PC-9 (cell line): ENCODE data around the gene PDE4D. TPM values are rescaled to one million over a fixed set of nuclear protein-coding genes. Genes with fewer than 3 reads are reported as not detected.

Source experiments
- BruUV-seq: library from RNA; stranded (reverse); fragments of 400-500 nt; replicated peaks from 2 replicates; lab custom pipeline; 2021; lab: Mats Ljungman, UMichigan
- CTCF ChIA-PET: fragments of 300-600 bp; sonication (Branson Sonifier 250); formaldehyde crosslinking; loops from one replicate; lab custom pipeline; 2022; ENCODE audit warnings: antibody characterized with exemption; lab: Charles Lee
- POLR2A ChIA-PET: fragments of 300-600 bp; sonication (Branson Sonifier 250); formaldehyde crosslinking; loops from one replicate; lab custom pipeline; 2022; ENCODE audit warnings: antibody characterized with exemption; ENCODE audit not compliant: unreplicated experiment; lab: Charles Lee
- DNase-seq, 2 experiments: peaks; one replicate each; pipeline versions ENCODE4 v3.0.0 to v3.0.0-alpha.2; 2015 to 2022; ENCODE audit warnings: mixed read lengths in 1 of 2
- H2AFZ ChIP-seq: fragments of 200-600 bp; sonication (generic); 2 replicates; pipeline ENCODE4 v1.8.1; 2017; ENCODE audit warnings: antibody characterized with exemption
- H3F3A ChIP-seq: fragments of 200-600 bp; sonication (generic); 2 replicates; pipeline ENCODE4 v1.8.1; 2017; ENCODE audit warnings: antibody characterized with exemption, mild to moderate bottlenecking, low read depth; ENCODE audit not compliant: insufficient read depth
- H3K27ac ChIP-seq: fragments of 200-600 bp; sonication (generic); 2 replicates; pipeline ENCODE4 v1.6.1; 2016; ENCODE audit warnings: mixed run types
- H3K27me3 ChIP-seq: fragments of 200-600 bp; sonication (generic); 2 replicates; pipeline ENCODE4 v1.6.1; 2016; ENCODE audit warnings: low read depth, mixed run types; ENCODE audit not compliant: insufficient read depth
- H3K36me3 ChIP-seq: fragments of 200-600 bp; sonication (generic); 2 replicates; pipeline ENCODE4 v1.6.1; 2016; ENCODE audit warnings: low read depth, mixed run types
- H3K4me1 ChIP-seq: fragments of 200-600 bp; sonication (generic); replicated peaks from 2 replicates; pipeline ENCODE4 v1.6.1; 2016; ENCODE audit warnings: mixed run types; ENCODE audit not compliant: insufficient read depth
- H3K4me2 ChIP-seq: fragments of 200-600 bp; sonication (generic); 2 replicates; pipeline ENCODE4 v1.6.1; 2017; ENCODE audit warnings: mixed run types
- H3K4me3 ChIP-seq: fragments of 200-600 bp; sonication (generic); 2 replicates; pipeline ENCODE4 v1.6.1; 2016; ENCODE audit warnings: mixed run types
- H3K79me2 ChIP-seq: fragments of 200-600 bp; sonication (generic); 2 replicates; pipeline ENCODE4 v1.6.1; 2017; ENCODE audit warnings: low read depth, mixed run types
- H3K9me2 ChIP-seq: fragments of 200-600 bp; sonication (generic); 2 replicates; pipeline ENCODE4 v1.8.1; 2017; ENCODE audit warnings: mild to moderate bottlenecking; ENCODE audit not compliant: insufficient read depth
- H3K9me3 ChIP-seq: fragments of 200-600 bp; sonication (generic); 2 replicates; pipeline ENCODE4 v1.8.1; 2016; ENCODE audit warnings: low read depth; ENCODE audit not compliant: insufficient read depth
- H4K20me1 ChIP-seq: fragments of 200-600 bp; sonication (generic); 2 replicates; pipeline ENCODE4 v1.8.1; 2017; ENCODE audit not compliant: insufficient read depth
- CTCF ChIP-seq: fragments of 200-600 bp; sonication (generic); conservative IDR thresholded peaks from 2 replicates; pipeline ENCODE4 v1.6.1; 2017; ENCODE audit warnings: mixed run types, antibody characterized with exemption, mild to moderate bottlenecking, moderate library complexity
- EZH2 ChIP-seq: fragments of 200-600 bp; sonication (generic); IDR thresholded peaks from 2 replicates; pipeline ENCODE4 v1.8.0; 2017; ENCODE audit warnings: antibody characterized with exemption, low read depth
- intact Hi-C: fragments of 100-400 bp; cut with micrococcal nuclease; formaldehyde crosslinking; loops from one replicate; pipeline ENCODE4 v1.10.0; 2022; ENCODE audit not compliant: unreplicated experiment
- total RNA-seq: library from RNA; stranded (reverse); gene quantifications from 2 replicates; pipeline ENCODE4 v1.2.3, GENCODE V29; 2021

The PDE4D gene
- total RNA-seq, 1 experiment from 2014 or later = 9.8 TPM

GRCh38 chr5:59320420-59320819, 573.1 kb downstream of the PDE4D start:
- POLR2A ChIA-PET = no interaction called here
- DNase-seq = no peak
- no peaks in the 10 kb centered on the region for H3F3A ChIP-seq
- H3K9me3 ChIP-seq = no peaks in the 10 kb centered on the region
- CTCF ChIA-PET = no interaction called here
- no peak overlapping the region for H3K27ac ChIP-seq
- TF ChIP-seq EZH2 (no peak), CTCF (no peak)
- H2AFZ ChIP-seq = no peak overlapping the region
- H3K4me2 ChIP-seq = no peak overlapping the region
- no TSS peak for BruUV-seq
- no peaks in the 10 kb centered on the region for H3K36me3 ChIP-seq
- no peaks in the 10 kb centered on the region for H4K20me1 ChIP-seq
- H3K4me1 ChIP-seq = peaks cover 12% of the 10 kb centered on the region
- H3K27me3 ChIP-seq = no peaks in the 10 kb centered on the region
- no peaks in the 10 kb centered on the region for H3K79me2 ChIP-seq
- H3K4me3 ChIP-seq = no peak overlapping the region
- H3K9me2 ChIP-seq = no peaks in the 10 kb centered on the region
- intact Hi-C loops = no loop called here

- Histone ChIP-seq H3K79me2 (no peaks in the 10 kb centered on the region), H2AFZ (no peak overlapping the region), H3K4me3 (no peak overlapping the region), H3K4me2 (no peak overlapping the region), H3K9me3 (no peaks in the 10 kb centered on the region), H3K27me3 (no peaks in the 10 kb centered on the region), H3K9me2 (no peaks in the 10 kb centered on the region), H3K27ac (no peak overlapping the region), H4K20me1 (no peaks in the 10 kb centered on the region), H3F3A (no peaks in the 10 kb centered on the region), H3K4me1 (peaks cover 12% of the 10 kb centered on the region), H3K36me3 (no peaks in the 10 kb centered on the region)
- intact Hi-C loops = no loop called here
- no peak for TF ChIP-seq CTCF
- no peak for TF ChIP-seq EZH2
- CTCF ChIA-PET = no interaction called here
- no TSS peak for BruUV-seq
- DNase-seq = no peak
- POLR2A ChIA-PET = no interaction called here
Observed at GRCh38 chr5:59319250-59319649, 574.3 kb downstream of the PDE4D start.

GRCh38 chr5:59317774-59318205, 575.7 kb downstream of the PDE4D start:
- no peak for DNase-seq
- no peak overlapping the region for H2AFZ ChIP-seq
- TF ChIP-seq EZH2 (no peak), CTCF (no peak)
- H3K4me1 ChIP-seq = peaks cover 12% of the 10 kb centered on the region
- no peaks in the 10 kb centered on the region for H3K36me3 ChIP-seq
- intact Hi-C loops = no loop called here
- no peak overlapping the region for H3K4me3 ChIP-seq
- no peak overlapping the region for H3K27ac ChIP-seq
- H3K4me2 ChIP-seq = peak overlapping the region; percentile 45
- ChIA-PET POLR2A (no interaction called here), CTCF (no interaction called here)
- no TSS peak for BruUV-seq
- H4K20me1 ChIP-seq = no peaks in the 10 kb centered on the region
- no peaks in the 10 kb centered on the region for H3F3A ChIP-seq
- H3K79me2 ChIP-seq = no peaks in the 10 kb centered on the region
- no peaks in the 10 kb centered on the region for H3K9me2 ChIP-seq
- H3K9me3 ChIP-seq = no peaks in the 10 kb centered on the region
- H3K27me3 ChIP-seq = no peaks in the 10 kb centered on the region
